Cardiac fibroblast (primary cell): ENCODE results near the gene FADD.

Experiments used
- DNase-seq, 2 donors: peaks; one replicate each; pipeline versions ENCODE4 v3.0.0 to v3.0.0-alpha.2; 2010; ENCODE audit warnings: low read depth in 2 of 2
- H3K4me3 ChIP-seq, 2 donors: replicated peaks in 1 of 2; 1 replicate in 1 of 2; 2 replicates in 1 of 2; pipeline ENCODE4 v1.5.1; 2011; ENCODE audit warnings: low read depth in 2 of 2, low read length in 2 of 2, mild to moderate bottlenecking in 2 of 2, moderate library complexity in 1 of 2
- CTCF ChIP-seq: IDR thresholded peaks from one replicate; pipeline ENCODE4 v1.5.1; 2011; ENCODE audit warnings: low read depth, mild to moderate bottlenecking, low read length, inconsistent platforms

FADD gene

GRCh38 chr11:70250876-70251658 is 48.0 kb downstream of the FADD start:
- TF ChIP-seq CTCF = no peak
- no peak for DNase-seq
- no peak overlapping the region for H3K4me3 ChIP-seq

- no peak overlapping the region for H3K4me3 ChIP-seq
- DNase-seq = no peak
- TF ChIP-seq CTCF = no peak
Measured at GRCh38 chr11:70251659-70252321, 48.7 kb downstream of the FADD start.

GRCh38 chr11:70252844-70253243 is 49.7 kb downstream of the FADD start:
- H3K4me3 ChIP-seq = no peak overlapping the region
- no peak for DNase-seq
- no peak for TF ChIP-seq CTCF

GRCh38 chr11:70255477-70256116 is 52.5 kb downstream of the FADD start:
- no peak for DNase-seq
- H3K4me3 ChIP-seq = no peak overlapping the region
- TF ChIP-seq CTCF = no peak
